HL-60 (cell line): ENCODE data around the gene EMP2.
"Not testable (repeated sequence)": the region's sequence is repeated elsewhere in the genome, so short reads cannot be mapped to it uniquely, and the experiment has no call there.

Source experiments
- CTCF ChIP-seq: IDR thresholded peaks from one replicate; pipeline ENCODE4 v1.5.1; 2011; ENCODE audit warnings: low read length, control low read depth, inconsistent platforms; ENCODE audit not compliant: insufficient read depth
- POLR2AphosphoS5 ChIP-seq: IDR thresholded peaks from 2 replicates; pipeline ENCODE4 v1.6.1; 2012; ENCODE audit warnings: low read depth
- SPI1 ChIP-seq: IDR thresholded peaks from 2 replicates; pipeline ENCODE4 v1.6.1; 2012; ENCODE audit warnings: low read depth, mild to moderate bottlenecking, borderline replicate concordance

GRCh38 chr16:10559792-10560191, 20.6 kb downstream of the EMP2 start:
- not testable (repeated sequence) for TF ChIP-seq POLR2AphosphoS5, CTCF, SPI1
